IPS-18a (cell line): Measurements from ENCODE around the gene HAO1.
"Not testable (repeated sequence)": the region's sequence is repeated elsewhere in the genome, so short reads cannot be mapped to it uniquely, and the experiment has no call there.

Source experiments
- H3K27ac ChIP-seq: one replicate; pipeline ENCODE4 v1.5.1; 2013; ENCODE audit warnings: low read length
- H3K27me3 ChIP-seq: one replicate; pipeline ENCODE4 v1.6.1; 2013; ENCODE audit warnings: mild to moderate bottlenecking, low read length; ENCODE audit not compliant: control insufficient read depth, insufficient read depth
- H3K36me3 ChIP-seq: one replicate; pipeline ENCODE4 v1.6.1; 2013; ENCODE audit warnings: low read depth, low read length; ENCODE audit not compliant: control insufficient read depth
- H3K4me1 ChIP-seq: one replicate; pipeline ENCODE4 v1.6.1; 2013; ENCODE audit warnings: low read depth, low read length; ENCODE audit not compliant: control insufficient read depth
- H3K4me3 ChIP-seq: one replicate; pipeline ENCODE4 v1.5.1; 2013; ENCODE audit warnings: low read length
- H3K9ac ChIP-seq: one replicate; pipeline ENCODE4 v1.6.1; 2013; ENCODE audit warnings: mild to moderate bottlenecking, low read length, moderate library complexity
- H3K9me3 ChIP-seq: one replicate; pipeline ENCODE4 v1.6.1; 2013; ENCODE audit warnings: low read depth, low read length; ENCODE audit not compliant: control insufficient read depth

Gene HAO1

GRCh38 chr20:7966176-7966575 lies 25.9 kb upstream of the HAO1 start:
- Histone ChIP-seq H3K4me3 (no peak overlapping the region), H3K9ac (no peak overlapping the region), H3K27me3 (no peaks in the 10 kb centered on the region), H3K27ac (no peak overlapping the region), H3K36me3 (no peaks in the 10 kb centered on the region), H3K4me1 (no peaks in the 10 kb centered on the region), H3K9me3 (no peaks in the 10 kb centered on the region)

- Histone ChIP-seq H3K27ac (no peak overlapping the region), H3K4me1 (no peaks in the 10 kb centered on the region), H3K9ac (no peak overlapping the region), H3K4me3 (no peak overlapping the region), H3K36me3 (no peaks in the 10 kb centered on the region), H3K9me3 (peaks cover 7% of the 10 kb centered on the region), H3K27me3 (no peaks in the 10 kb centered on the region)
Observed at GRCh38 chr20:7959484-7959883, 19.2 kb upstream of the HAO1 start.

GRCh38 chr20:7956561-7956960 lies 16.3 kb upstream of the HAO1 start:
- H3K4me3 ChIP-seq, H3K27me3 ChIP-seq, H3K36me3 ChIP-seq, H3K9me3 ChIP-seq, H3K4me1 ChIP-seq, H3K9ac ChIP-seq, H3K27ac ChIP-seq: not testable (repeated sequence)

GRCh38 chr20:7950387-7950786 lies 10.1 kb upstream of the HAO1 start:
- H3K9me3 ChIP-seq, result peaks cover 7% of the 10 kb centered on the region
- no peaks in the 10 kb centered on the region for H3K27me3 ChIP-seq
- no peak overlapping the region for H3K27ac ChIP-seq
- no peaks in the 10 kb centered on the region for H3K36me3 ChIP-seq
- H3K9ac ChIP-seq, result no peak overlapping the region
- no peak overlapping the region for H3K4me3 ChIP-seq
- H3K4me1 ChIP-seq, result no peaks in the 10 kb centered on the region

- Histone ChIP-seq H3K27me3 (no peaks in the 10 kb centered on the region), H3K36me3 (no peaks in the 10 kb centered on the region), H3K4me3 (no peak overlapping the region), H3K9me3 (peaks cover 13% of the 10 kb centered on the region), H3K27ac (no peak overlapping the region), H3K9ac (no peak overlapping the region), H3K4me1 (no peaks in the 10 kb centered on the region)
Observed at GRCh38 chr20:7943891-7944290, 3.6 kb upstream of the HAO1 start.

GRCh38 chr20:7939663-7940062 lies 595 bp downstream of the HAO1 start:
- no peaks in the 10 kb centered on the region for H3K36me3 ChIP-seq
- no peak overlapping the region for H3K9ac ChIP-seq
- H3K27me3 ChIP-seq, result no peaks in the 10 kb centered on the region
- H3K9me3 ChIP-seq, result peaks cover 5% of the 10 kb centered on the region
- no peak overlapping the region for H3K4me3 ChIP-seq
- no peak overlapping the region for H3K27ac ChIP-seq
- no peaks in the 10 kb centered on the region for H3K4me1 ChIP-seq

- H3K27me3 ChIP-seq, result no peaks in the 10 kb centered on the region
- no peaks in the 10 kb centered on the region for H3K36me3 ChIP-seq
- H3K9ac ChIP-seq, result no peak overlapping the region
- no peaks in the 10 kb centered on the region for H3K4me1 ChIP-seq
- no peak overlapping the region for H3K27ac ChIP-seq
- no peak overlapping the region for H3K4me3 ChIP-seq
- peaks cover 5% of the 10 kb centered on the region for H3K9me3 ChIP-seq
Observed at GRCh38 chr20:7938058-7938457, 2.2 kb downstream of the HAO1 start.

GRCh38 chr20:7937328-7937727 lies 2.9 kb downstream of the HAO1 start:
- H3K9ac ChIP-seq, result no peak overlapping the region
- no peaks in the 10 kb centered on the region for H3K36me3 ChIP-seq
- no peaks in the 10 kb centered on the region for H3K4me1 ChIP-seq
- no peaks in the 10 kb centered on the region for H3K27me3 ChIP-seq
- peaks cover 5% of the 10 kb centered on the region for H3K9me3 ChIP-seq
- no peak overlapping the region for H3K4me3 ChIP-seq
- H3K27ac ChIP-seq, result no peak overlapping the region

- H3K27ac ChIP-seq, result no peak overlapping the region
- no peaks in the 10 kb centered on the region for H3K9me3 ChIP-seq
- no peak overlapping the region for H3K4me3 ChIP-seq
- H3K27me3 ChIP-seq, result no peaks in the 10 kb centered on the region
- no peaks in the 10 kb centered on the region for H3K4me1 ChIP-seq
- H3K36me3 ChIP-seq, result no peaks in the 10 kb centered on the region
- no peak overlapping the region for H3K9ac ChIP-seq
Observed at GRCh38 chr20:7935027-7935551, 5.2 kb downstream of the HAO1 start.

GRCh38 chr20:7933346-7933745 lies 6.9 kb downstream of the HAO1 start:
- Histone ChIP-seq H3K4me3 (no peak overlapping the region), H3K36me3 (no peaks in the 10 kb centered on the region), H3K4me1 (no peaks in the 10 kb centered on the region), H3K27ac (no peak overlapping the region), H3K27me3 (no peaks in the 10 kb centered on the region), H3K9ac (no peak overlapping the region), H3K9me3 (no peaks in the 10 kb centered on the region)

- no peak overlapping the region for H3K9ac ChIP-seq
- no peak overlapping the region for H3K4me3 ChIP-seq
- H3K27ac ChIP-seq, result no peak overlapping the region
- no peaks in the 10 kb centered on the region for H3K27me3 ChIP-seq
- H3K9me3 ChIP-seq, result no peaks in the 10 kb centered on the region
- no peaks in the 10 kb centered on the region for H3K36me3 ChIP-seq
- H3K4me1 ChIP-seq, result no peaks in the 10 kb centered on the region
Observed at GRCh38 chr20:7930343-7930742, 9.9 kb downstream of the HAO1 start.

GRCh38 chr20:7926767-7927166 lies 13.5 kb downstream of the HAO1 start:
- no peaks in the 10 kb centered on the region for H3K27me3 ChIP-seq
- H3K27ac ChIP-seq, result no peak overlapping the region
- no peak overlapping the region for H3K4me3 ChIP-seq
- H3K36me3 ChIP-seq, result no peaks in the 10 kb centered on the region
- no peak overlapping the region for H3K9ac ChIP-seq
- H3K4me1 ChIP-seq, result no peaks in the 10 kb centered on the region
- H3K9me3 ChIP-seq, result no peaks in the 10 kb centered on the region
